Camera-type eye (tissue), 1 donor: ENCODE measurements around the gene TOP3A. TPM values are rescaled to one million over a fixed set of nuclear protein-coding genes. Genes with fewer than 3 reads are reported as not detected.

Experiments used
- total RNA-seq: library from RNA; depleted of rRNA; stranded (reverse); fragments of >200 nt; gene quantifications from one replicate; pipeline ENCODE4 v1.2.3, GENCODE V29; 2014

TOP3A gene
- total RNA-seq: 62.1 TPM

GRCh38 chr17:18314731-18315561 lies at the start of gene TOP3A, which contains the start of gene SMCR8:
TSS of gene TOP3A (minus strand) at chr17:18314994. CDS start at chr17:18314778, 216 bp downstream.
TSS of gene SMCR8 (plus strand) at chr17:18315293. CDS start at chr17:18315790, 497 bp downstream.

GRCh38 chr17:18363101-18364049 lies 48.6 kb upstream of the TOP3A start, which contains the start of gene SHMT1:
TSS of gene SHMT1 (minus strand) at chr17:18363550. CDS start at chr17:18355981, 7,569 bp downstream.

DNA sequence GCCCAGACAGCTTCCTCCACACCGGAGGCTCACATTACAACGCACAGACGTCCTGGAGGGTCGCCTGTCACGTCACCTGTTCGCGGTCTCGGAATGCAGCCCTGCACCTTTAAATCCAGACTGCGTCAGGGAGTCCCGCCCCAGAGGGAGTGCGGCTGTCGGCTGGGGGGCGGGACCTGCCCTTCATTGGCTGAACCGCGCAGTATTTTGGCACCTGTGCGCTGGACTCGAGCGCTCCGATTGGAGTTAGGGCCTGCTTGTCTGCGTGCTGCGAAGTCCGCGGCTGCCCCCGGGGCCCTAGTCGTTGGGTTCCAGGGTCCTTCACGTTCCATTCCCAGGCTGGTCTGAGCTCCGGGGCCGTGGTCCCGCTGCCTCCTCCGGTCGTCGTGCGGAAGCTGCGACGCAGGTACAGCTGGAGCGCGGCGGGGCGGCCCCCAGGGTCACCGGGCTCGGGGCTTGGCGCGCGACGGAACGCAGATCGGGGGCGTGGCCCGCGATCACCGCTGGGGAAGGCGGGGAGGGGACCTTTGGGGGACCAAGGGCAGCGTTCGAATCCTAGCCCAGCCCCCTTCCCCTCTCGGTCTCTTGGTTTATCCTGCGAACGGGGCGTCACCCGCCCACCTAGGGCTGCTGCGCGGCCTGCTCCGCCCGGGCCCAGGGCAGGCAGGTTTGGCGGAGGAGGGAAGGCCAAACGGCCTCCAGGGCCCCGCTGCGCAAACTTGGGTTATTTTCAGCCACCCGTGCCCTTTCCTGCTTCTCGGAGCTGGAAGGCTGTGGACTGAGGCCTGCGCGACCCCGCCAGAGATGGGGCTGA lies 54.3 kb downstream of the TOP3A start, which contains the start of gene MIEF2:
Gene MIEF2, plus strand, starts transcription at position 331 of the 814 bp plus-strand sequence. CDS start 2,059 bp downstream, outside the sequence.

DNA sequence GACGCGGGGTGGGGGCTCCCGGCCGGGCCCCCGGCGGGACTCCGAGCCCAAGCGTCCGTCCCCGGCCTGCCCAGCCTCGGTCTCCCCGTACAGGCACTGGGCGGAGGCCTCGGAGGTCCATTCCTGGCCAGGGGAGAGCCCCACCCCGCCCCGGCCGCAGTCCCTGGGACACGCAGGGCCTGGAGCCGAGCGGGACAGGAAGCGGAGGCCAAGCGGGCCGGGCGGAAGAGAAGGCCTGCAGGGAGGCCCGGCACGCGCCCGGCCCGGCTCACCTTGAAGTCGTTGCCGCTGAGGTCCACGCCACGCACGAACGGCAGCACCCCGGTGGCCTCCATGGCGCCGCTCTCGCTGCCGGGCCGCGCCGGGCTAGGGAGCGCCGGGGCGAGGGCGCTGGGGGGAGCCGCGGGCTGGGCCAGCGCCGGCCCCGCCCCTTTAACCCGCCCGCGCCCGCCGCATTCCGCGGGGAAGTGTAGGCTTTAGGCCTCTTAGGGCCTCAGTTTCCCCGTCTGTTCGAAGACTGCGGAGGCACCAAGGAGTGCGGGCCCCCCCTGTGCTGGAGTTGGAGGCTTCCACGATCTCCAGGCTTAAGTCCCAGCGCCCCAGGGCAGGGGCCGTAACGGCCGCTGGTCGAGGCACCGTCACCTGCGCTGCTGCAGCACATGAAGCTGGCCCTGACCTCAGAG lies 56.3 kb downstream of the TOP3A start, which contains the start of gene FLII:
Gene FLII, minus strand, starts transcription at position 383 of the 683 bp plus-strand sequence. Its CDS starts 48 bp downstream, at position 335.

GRCh38 chr17:18225121-18225641 lies 89.6 kb downstream of the TOP3A start, which contains the start of gene LLGL1:
TSS of gene LLGL1 (plus strand) at chr17:18225635. CDS start at chr17:18225683, 48 bp downstream.

Other genes starting within 250 kb of the TOP3A start
- gene DRG2, start 227.0 kb downstream of the TOP3A start, total RNA-seq: 36.7 TPM
- gene MYO15A, start 206.2 kb downstream of the TOP3A start, total RNA-seq: 1.4 TPM
- gene ALKBH5, start 131.2 kb downstream of the TOP3A start, total RNA-seq: 115 TPM
- gene LLGL1, start 89.4 kb downstream of the TOP3A start, total RNA-seq: 52.7 TPM
- gene FLII, start 56.3 kb downstream of the TOP3A start, total RNA-seq: 113 TPM
- 46.4 TPM for gene MIEF2, start 54.3 kb downstream of the TOP3A start, total RNA-seq
- 21.5 TPM for gene SMCR8, start 299 bp upstream of the TOP3A start, total RNA-seq
- 40.2 TPM for gene SHMT1, start 48.6 kb upstream of the TOP3A start, total RNA-seq
- gene EVPLL, start 62.8 kb upstream of the TOP3A start, total RNA-seq: 0.33 TPM
- not detected for gene LGALS9C, start 161.8 kb upstream of the TOP3A start, total RNA-seq